Loucy (cell line): ENCODE measurements around the gene MGAT5.

Source experiments
- H2AFZ ChIP-seq: fragments of 200-600 bp; sonication (generic); 2 replicates; pipeline ENCODE4 v1.6.0; 2016; ENCODE audit warnings: antibody characterized with exemption, mild to moderate bottlenecking, low read length, moderate library complexity
- H3F3A ChIP-seq: fragments of 200-600 bp; 2 replicates; pipeline ENCODE4 v1.6.0; 2016; ENCODE audit warnings: antibody characterized with exemption, low read depth, mild to moderate bottlenecking
- H3K27me3 ChIP-seq: fragments of 200-600 bp; sonication (generic); 2 replicates; pipeline ENCODE4 v1.6.1; 2014; ENCODE audit warnings: low read length, mild to moderate bottlenecking; ENCODE audit not compliant: insufficient read depth, poor library complexity, severe bottlenecking
- H3K36me3 ChIP-seq: fragments of 200-600 bp; sonication (generic); 2 replicates; pipeline ENCODE4 v1.6.1; 2016; ENCODE audit warnings: low read length; ENCODE audit not compliant: insufficient read depth
- H3K4me1 ChIP-seq: fragments of 200-600 bp; sonication (generic); 2 replicates; pipeline ENCODE4 v1.5.1; 2014; ENCODE audit warnings: low read length, mild to moderate bottlenecking; ENCODE audit not compliant: insufficient read depth, poor library complexity, severe bottlenecking
- H3K4me2 ChIP-seq: fragments of 200-600 bp; sonication (generic); 2 replicates; pipeline ENCODE4 v1.6.0; 2014; ENCODE audit warnings: antibody characterized with exemption, low read length, low read depth, mild to moderate bottlenecking; ENCODE audit not compliant: poor library complexity, severe bottlenecking
- H3K4me3 ChIP-seq: fragments of 200-600 bp; sonication (generic); 2 replicates; pipeline ENCODE4 v1.5.1; 2014; ENCODE audit warnings: low read length, mild to moderate bottlenecking, mixed read lengths; ENCODE audit not compliant: poor library complexity, severe bottlenecking
- H3K79me2 ChIP-seq: fragments of 200-600 bp; sonication (generic); 2 replicates; pipeline ENCODE4 v1.6.1; 2014; ENCODE audit warnings: low read length; ENCODE audit not compliant: insufficient read depth
- H3K9ac ChIP-seq: fragments of 200-600 bp; sonication (generic); 2 replicates; pipeline ENCODE4 v1.6.0; 2014; ENCODE audit warnings: mild to moderate bottlenecking, low read depth, low read length, moderate library complexity; ENCODE audit not compliant: poor library complexity, severe bottlenecking
- H3K9me2 ChIP-seq: fragments of 200-600 bp; sonication (generic); replicated peaks from 2 replicates; pipeline ENCODE4 v1.6.1; 2016; ENCODE audit warnings: low read depth, low read length, mixed read lengths
- H3K9me3 ChIP-seq: fragments of 200-600 bp; sonication (generic); 2 replicates; pipeline ENCODE4 v1.6.1; 2014; ENCODE audit warnings: mild to moderate bottlenecking, antibody characterized with exemption, low read length, low read depth; ENCODE audit not compliant: insufficient read depth
- H4K20me1 ChIP-seq: fragments of 200-600 bp; sonication (generic); 2 replicates; pipeline ENCODE4 v1.6.0; 2014; ENCODE audit warnings: antibody characterized with exemption, low read length, mild to moderate bottlenecking; ENCODE audit not compliant: insufficient read depth, poor library complexity, severe bottlenecking
- CTCF ChIP-seq: fragments of 200-600 bp; sonication (generic); conservative IDR thresholded peaks from 2 replicates; pipeline ENCODE4 v1.5.1; 2014; ENCODE audit warnings: mild to moderate bottlenecking, antibody characterized with exemption, low read length
- EZH2phosphoT487 ChIP-seq: fragments of 200-600 bp; IDR thresholded peaks from 2 replicates; pipeline ENCODE4 v1.6.1; 2018; ENCODE audit warnings: antibody characterized with exemption, mild to moderate bottlenecking, moderate library complexity, borderline replicate concordance

MGAT5 gene

DNA sequence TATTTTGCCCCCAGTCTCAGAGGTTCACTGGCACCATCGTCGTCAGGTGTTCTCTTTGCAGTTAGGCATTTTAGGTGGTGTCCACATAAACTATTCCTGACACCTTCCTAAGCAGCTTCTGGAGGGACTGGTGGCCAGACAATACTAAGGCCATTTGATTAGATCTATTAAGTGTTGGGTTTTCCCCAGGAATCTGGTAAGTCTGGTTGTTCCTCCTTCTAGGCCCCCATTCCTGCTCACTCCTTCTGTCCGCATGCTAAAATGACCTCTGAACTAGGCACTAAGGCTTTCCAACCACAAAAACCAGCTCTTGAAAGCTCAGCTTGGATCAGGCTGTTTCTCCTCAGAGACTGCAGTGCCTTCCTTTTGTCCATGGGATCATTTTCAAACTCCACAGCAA is 100.7 kb downstream of the MGAT5 start:
- H3K79me2 ChIP-seq = no peaks in the 10 kb centered on the region
- no peak for TF ChIP-seq CTCF
- no peak for TF ChIP-seq EZH2phosphoT487
- H3K36me3 ChIP-seq = peaks cover 40% of the 10 kb centered on the region; the same call in 1 of the 2 replicates
- no peaks in the 10 kb centered on the region for H3K4me1 ChIP-seq
- H3K4me3 ChIP-seq = no peak overlapping the region
- H4K20me1 ChIP-seq = no peaks in the 10 kb centered on the region
- no peaks in the 10 kb centered on the region for H3K9me3 ChIP-seq
- no peak overlapping the region for H3K9ac ChIP-seq
- no peak overlapping the region for H2AFZ ChIP-seq
- H3K27me3 ChIP-seq = no peaks in the 10 kb centered on the region
- no peaks in the 10 kb centered on the region for H3F3A ChIP-seq
- no peak overlapping the region for H3K4me2 ChIP-seq
- no peaks in the 10 kb centered on the region for H3K9me2 ChIP-seq

DNA sequence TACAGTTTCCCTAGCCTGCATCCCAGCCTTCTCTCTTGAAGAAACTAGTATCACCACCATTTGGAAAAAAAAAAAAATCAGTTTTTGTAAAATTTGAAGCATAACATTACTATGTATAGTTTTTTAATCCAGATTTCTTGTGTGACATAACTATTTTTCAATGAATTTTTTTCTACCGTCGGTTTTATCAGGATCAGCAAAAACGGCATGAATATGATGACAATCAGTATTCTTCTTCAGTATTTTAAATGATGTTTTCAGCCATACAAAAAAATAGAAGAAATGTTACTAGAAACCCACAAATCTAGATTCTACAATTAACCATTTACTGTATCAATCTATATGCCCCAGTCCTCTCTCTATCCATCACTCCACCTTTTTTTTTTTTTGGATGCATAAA is 103.9 kb downstream of the MGAT5 start:
- H3K9me2 ChIP-seq = no peaks in the 10 kb centered on the region
- H3K36me3 ChIP-seq = peaks cover 15% of the 10 kb centered on the region; the same call in 1 of the 2 replicates
- H3K27me3 ChIP-seq = no peaks in the 10 kb centered on the region
- H3K4me1 ChIP-seq = peaks cover 18% of the 10 kb centered on the region
- H3K9ac ChIP-seq = no peak overlapping the region
- no peak overlapping the region for H2AFZ ChIP-seq
- no peaks in the 10 kb centered on the region for H3K79me2 ChIP-seq
- no peak overlapping the region for H3K4me2 ChIP-seq
- no peaks in the 10 kb centered on the region for H4K20me1 ChIP-seq
- no peak overlapping the region for H3K4me3 ChIP-seq
- no peaks in the 10 kb centered on the region for H3K9me3 ChIP-seq
- H3F3A ChIP-seq = no peaks in the 10 kb centered on the region
- no peak for TF ChIP-seq CTCF
- TF ChIP-seq EZH2phosphoT487 = no peak

- Histone ChIP-seq H3K4me2 (no peak overlapping the region), H3K9me3 (no peaks in the 10 kb centered on the region), H3F3A (no peaks in the 10 kb centered on the region)
Observed at GRCh38 chr2:134359367-134360081, 105.7 kb downstream of the MGAT5 start.

More at GRCh38 chr2:134359367-134360081, 105.7 kb downstream of the MGAT5 start:
- TF ChIP-seq EZH2phosphoT487 (no peak), CTCF (no peak)
- no peak overlapping the region for H3K9ac ChIP-seq
- H3K4me3 ChIP-seq = no peak overlapping the region
- no peaks in the 10 kb centered on the region for H4K20me1 ChIP-seq
- H3K4me1 ChIP-seq = peaks cover 19% of the 10 kb centered on the region
- no peaks in the 10 kb centered on the region for H3K9me2 ChIP-seq
- peaks cover 23% of the 10 kb centered on the region; the same call in 1 of the 2 replicates for H3K36me3 ChIP-seq
- no peak overlapping the region for H2AFZ ChIP-seq
- no peaks in the 10 kb centered on the region for H3K27me3 ChIP-seq
- H3K79me2 ChIP-seq = no peaks in the 10 kb centered on the region
